Activated CD8-positive, alpha-beta memory T cell treated with anti-CD3 and anti-CD28 coated beads for 48 hours (primary cell): ENCODE data around the gene MCF2L.
"Not testable (repeated sequence)": the region's sequence is repeated elsewhere in the genome, so short reads cannot be mapped to it uniquely, and the experiment has no call there.

Experiments
- DNase-seq, 3 experiments: peaks; one replicate each; pipeline ENCODE4 v3.0.0-alpha.2; 2020; ENCODE audit warnings: low read depth in 2 of 3, low spot score in 2 of 3

Gene MCF2L

DNA sequence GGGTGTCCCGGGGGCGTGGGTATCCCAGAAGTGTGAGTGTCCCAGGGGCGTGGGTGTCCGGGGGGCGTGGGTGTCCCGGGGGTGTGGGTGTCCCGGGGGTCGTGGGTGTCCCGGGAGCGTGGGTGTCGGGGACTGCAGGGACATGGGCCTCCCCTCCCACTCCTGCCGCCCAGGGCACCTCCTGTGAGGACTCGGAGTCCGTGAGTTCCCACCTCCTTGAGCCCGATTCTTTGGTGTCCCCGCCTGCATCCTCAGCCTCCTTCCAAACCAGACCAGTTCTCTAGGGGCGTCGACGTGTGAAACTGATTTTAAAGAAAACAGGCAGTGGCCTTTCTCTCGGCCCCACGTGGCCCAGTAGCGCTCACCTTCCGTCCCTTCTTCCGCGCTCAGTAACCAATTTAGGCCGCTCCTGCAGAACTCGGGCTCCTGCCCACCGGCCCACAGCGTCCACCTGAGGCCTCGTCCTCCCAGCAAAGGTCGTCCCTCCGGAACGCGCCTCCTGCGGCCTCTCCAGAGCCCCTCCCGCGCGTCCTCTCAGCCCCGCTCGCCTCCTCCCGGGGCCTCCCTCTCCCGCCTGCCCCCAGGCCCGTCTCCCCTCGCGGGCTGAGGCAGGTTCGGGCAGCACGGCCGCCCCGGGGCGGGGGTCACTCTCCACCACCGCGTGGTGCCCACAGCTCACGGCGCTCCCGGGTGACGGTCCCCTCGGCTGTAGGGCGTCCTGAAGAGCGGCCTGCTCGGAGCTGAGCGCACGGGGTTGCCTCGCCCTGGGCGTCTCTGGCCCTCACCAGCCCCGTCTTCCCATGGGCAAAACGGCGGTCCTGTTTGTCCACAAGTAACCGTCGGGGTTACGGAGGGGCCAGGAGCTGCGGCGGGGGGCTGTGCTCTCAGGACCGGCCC is 140.4 kb downstream of the MCF2L start:
- DNase-seq, result no peak

- DNase-seq, result no peak
Measured at GRCh38 chr13:113110048-113110851, 141.2 kb downstream of the MCF2L start.

DNA sequence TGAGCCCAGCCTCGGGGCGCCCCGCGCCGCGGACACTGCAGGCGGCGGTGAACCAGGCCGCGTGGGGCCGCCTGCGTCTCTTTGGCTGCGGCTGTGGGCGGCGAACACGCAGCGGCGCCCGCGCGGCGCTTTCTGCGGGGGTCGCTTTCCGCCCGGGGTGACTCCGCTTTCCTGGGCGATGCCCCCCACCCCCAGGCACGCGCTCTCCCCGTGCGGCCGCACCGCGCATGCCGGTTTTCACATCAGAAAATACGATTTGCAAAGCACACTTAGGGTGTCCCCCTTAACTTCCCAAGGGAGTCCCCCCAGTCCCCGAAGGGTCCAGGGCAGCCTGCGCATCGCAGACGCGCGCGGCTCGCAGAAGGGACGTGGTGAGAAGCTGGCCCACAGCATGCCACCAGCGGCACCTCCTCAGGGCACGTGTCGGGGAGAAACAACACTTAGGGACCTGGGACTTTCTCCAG is 141.9 kb downstream of the MCF2L start:
- DNase-seq, result no peak

DNA sequence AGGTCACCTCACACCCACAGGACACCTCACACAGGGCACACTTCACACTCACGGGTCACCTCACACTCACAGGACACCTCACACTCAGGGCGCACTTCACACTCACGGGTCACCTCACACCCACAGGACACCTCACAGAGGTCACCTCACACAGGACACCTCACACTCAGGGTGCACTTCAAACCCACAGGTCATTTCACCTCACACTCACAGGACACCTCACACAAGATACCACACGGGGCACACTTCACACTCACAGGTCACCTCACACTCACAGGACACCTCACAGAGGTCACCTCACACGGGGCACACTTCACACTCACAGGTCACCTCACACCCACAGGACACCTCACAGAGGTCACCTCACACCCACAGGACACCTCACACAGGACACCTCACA is 142.8 kb downstream of the MCF2L start:
- not testable (repeated sequence) for DNase-seq

GRCh38 chr13:113112475-113112874 is 143.5 kb downstream of the MCF2L start:
- DNase-seq, result not testable (repeated sequence)

DNA sequence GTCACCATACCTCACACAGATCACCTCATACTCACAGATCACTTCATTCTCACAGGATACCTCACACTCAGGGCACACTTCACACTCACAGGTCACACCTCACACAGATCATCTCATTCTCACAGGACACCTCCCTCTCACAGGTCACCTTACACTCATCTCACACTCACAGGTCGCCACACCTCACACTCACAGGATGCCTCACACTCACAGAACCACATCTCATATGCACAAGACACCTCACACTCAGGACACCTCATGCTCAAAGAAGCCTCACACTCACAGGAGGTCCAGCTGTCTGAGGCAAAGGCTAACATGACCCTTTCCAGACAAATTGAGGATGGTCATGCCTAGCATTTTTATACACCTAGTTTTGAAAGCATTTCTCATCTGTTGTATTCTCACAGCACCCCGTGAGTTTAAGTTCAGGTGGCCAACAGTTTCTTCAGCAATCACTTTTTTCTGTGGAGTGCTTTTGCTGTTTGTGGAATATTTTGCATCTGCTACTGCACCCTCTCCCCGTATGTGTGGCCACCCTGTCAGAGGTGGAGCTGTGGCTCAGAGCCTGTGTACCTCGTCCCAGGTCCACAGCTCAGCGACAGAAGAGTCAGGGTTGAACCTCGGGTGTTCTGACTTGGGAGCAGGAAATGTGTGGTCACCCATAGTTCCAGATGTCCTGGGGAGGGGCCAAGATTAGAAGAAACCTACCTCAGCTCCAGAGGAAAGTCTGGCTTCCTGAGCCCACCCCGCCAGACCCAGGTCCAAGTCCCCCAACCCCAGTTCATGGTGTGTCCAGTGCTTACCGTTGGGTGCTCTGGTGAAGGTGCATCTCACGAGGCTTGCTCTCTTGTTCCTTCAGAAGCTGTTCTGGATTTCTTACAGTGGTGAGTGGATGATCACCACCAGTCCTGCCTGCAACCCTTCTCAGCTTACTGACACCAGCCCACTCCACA is 144.2 kb downstream of the MCF2L start:
- DNase-seq, result no peak

DNA sequence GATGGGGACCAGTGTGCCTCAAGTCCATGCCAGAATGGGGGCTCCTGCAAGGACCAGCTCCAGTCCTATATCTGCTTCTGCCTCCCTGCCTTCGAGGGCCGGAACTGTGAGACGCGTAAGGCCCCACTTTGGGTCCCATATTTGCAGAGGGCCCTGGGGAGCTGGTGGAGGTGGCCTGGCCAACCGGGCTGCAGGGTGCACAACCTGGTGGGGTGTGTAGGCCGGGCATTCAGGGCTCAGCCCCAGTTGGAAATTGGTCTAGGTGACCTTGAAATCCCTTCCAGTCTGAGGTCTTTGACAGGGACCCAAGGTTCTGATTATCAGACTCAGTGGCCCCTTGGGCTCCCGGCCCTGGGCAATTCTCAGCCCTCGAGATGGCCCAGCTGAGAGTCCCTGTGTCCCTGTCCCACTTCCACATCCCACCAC is 144.8 kb downstream of the MCF2L start:
- no peak for DNase-seq

DNA sequence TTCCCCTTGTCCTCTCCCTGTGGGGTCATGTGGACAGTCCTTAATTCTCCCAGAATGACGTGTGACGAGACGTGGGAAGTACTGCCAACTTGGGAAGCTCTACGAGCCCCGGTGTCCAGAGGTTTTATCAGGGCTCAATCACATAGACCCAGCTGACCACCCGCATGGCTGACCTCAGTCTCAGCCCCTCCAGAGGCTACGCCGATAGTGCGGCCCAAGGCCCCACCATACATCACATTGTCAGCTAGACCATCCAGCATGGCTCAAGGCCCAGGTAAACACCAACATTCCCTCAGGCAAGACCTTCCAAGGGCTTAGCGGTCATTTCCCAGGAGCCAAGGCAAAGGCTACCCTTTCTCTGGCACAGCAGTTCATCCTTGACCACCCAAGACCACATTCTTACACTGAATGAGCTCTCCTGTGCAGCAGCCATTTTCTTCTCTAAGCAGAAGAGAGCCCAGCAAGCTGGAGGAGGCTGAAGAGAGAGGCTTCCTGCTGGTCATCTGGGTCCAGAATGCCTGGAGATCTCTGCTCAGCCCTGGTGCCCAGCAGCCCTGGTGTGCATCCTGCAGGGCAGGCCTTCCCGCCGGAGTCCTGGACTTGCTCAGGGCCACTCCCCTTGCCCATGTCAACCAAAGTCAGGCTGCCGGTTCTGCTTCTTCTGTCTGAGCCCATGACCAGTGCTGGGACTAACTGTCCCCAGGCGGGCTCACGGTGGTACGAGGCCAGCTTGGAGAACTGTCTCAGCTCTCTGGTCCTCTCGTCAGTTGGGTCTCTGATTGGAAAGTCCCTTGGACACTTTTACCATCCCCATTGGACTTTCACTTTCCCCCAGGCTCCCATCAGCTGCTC is 145.7 kb downstream of the MCF2L start:
- no peak for DNase-seq

- no peak for DNase-seq
Measured at GRCh38 chr13:113115363-113116205, 146.6 kb downstream of the MCF2L start.

GRCh38 chr13:113116206-113116800 is 147.3 kb downstream of the MCF2L start:
- no peak for DNase-seq

DNA sequence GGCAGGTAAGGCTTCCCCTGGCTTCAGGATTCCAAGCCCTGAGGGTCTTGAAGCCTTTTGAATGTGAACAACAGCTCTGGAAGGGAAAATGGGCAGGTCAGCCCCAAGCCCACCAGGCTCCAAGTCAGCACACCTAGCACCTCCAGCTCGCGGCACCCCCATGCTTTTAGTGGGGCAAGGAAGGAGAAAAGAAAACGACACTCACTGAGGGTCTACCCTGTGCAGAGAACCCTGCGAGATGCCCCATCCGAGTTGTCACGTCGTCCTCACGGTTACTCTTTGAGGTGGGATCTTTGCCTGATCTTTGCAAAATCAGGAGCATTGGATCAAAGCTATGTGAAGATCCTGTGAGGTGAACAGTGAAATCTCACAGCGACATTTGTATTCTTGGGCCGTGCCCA is 147.9 kb downstream of the MCF2L start:
- no peak for DNase-seq

DNA sequence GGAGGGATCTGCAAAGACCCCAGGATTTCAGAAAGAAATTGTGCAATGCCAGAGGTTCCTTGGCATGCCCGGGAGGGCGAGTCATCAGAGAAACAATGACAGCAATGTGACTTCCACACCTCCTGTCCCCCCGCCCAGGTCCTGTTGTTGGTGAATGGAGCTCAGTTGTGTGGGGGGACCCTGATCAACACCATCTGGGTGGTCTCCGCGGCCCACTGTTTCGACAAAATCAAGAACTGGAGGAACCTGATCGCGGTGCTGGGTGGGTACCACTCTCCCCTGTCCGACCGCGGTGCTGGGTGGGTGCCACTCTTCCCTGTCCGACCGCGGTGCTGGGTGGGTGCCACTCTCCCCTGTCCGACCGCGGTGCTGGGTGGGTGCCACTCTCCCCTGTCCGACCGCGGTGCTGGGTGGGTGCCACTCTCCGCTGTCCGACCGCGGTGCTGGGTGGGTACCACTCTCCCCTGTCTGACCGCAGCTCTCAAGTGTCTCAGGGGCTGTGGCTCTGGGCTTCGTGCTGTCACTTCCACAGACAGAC is 148.4 kb downstream of the MCF2L start:
- DNase-seq, result no peak

- no peak for DNase-seq
Measured at GRCh38 chr13:113117911-113118260, 148.9 kb downstream of the MCF2L start.

GRCh38 chr13:113118261-113119021 is 149.4 kb downstream of the MCF2L start:
- no peak for DNase-seq

- DNase-seq, result no peak
Measured at GRCh38 chr13:113119166-113119821, 150.3 kb downstream of the MCF2L start.

DNA sequence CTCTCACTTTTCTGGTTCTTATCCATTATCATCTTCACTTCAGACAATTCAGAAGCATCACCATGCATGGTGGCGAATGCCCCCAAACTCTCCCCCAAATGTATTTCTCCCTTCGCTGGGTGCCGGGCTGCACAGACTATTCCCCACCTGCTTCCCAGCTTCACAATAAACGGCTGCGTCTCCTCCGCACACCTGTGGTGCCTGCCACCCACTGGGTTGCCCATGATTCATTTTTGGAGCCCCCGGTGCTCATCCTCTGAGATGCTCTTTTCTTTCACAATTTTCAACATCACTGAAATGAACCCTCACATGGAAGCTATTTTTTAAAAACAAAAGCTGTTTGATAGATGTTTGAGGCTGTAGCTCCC is 150.8 kb downstream of the MCF2L start:
- no peak for DNase-seq
